DOHH2 (cell line): ENCODE measurements around the gene C19orf53.

ENCODE experiments used
- H3F3A ChIP-seq: fragments of 200-600 bp; sonication (generic), shearing (Covaris generic); 2 replicates; pipeline ENCODE4 v1.6.0; 2016; ENCODE audit warnings: antibody characterized with exemption, mild to moderate bottlenecking; ENCODE audit not compliant: control insufficient read depth, insufficient read depth
- H3K27ac ChIP-seq: fragments of 200-600 bp; sonication (generic); 2 replicates; pipeline ENCODE4 v1.5.1; 2014; ENCODE audit warnings: low read depth, mild to moderate bottlenecking, low read length, moderate library complexity
- H3K27me3 ChIP-seq: fragments of 200-600 bp; sonication (generic); 2 replicates; pipeline ENCODE4 v1.6.1; 2014; ENCODE audit warnings: mild to moderate bottlenecking, low read length, mixed read lengths; ENCODE audit not compliant: control insufficient read depth
- H3K36me3 ChIP-seq: fragments of 200-600 bp; sonication (generic); 2 replicates; pipeline ENCODE4 v1.6.1; 2014; ENCODE audit warnings: mild to moderate bottlenecking, low read length, moderate library complexity, mixed read lengths; ENCODE audit not compliant: control insufficient read depth
- H3K4me1 ChIP-seq: fragments of 200-600 bp; sonication (generic); 2 replicates; pipeline ENCODE4 v1.6.1; 2014; ENCODE audit warnings: mild to moderate bottlenecking, low read length, mixed read lengths; ENCODE audit not compliant: control insufficient read depth
- H3K4me2 ChIP-seq: fragments of 200-600 bp; sonication (generic); 2 replicates; pipeline ENCODE4 v1.6.0; 2014; ENCODE audit warnings: mild to moderate bottlenecking, low read length, moderate library complexity
- H3K4me3 ChIP-seq: fragments of 200-600 bp; sonication (generic); 2 replicates; pipeline ENCODE4 v1.5.1; 2014; ENCODE audit warnings: mild to moderate bottlenecking, low read length, mixed read lengths
- H3K79me2 ChIP-seq: fragments of 200-600 bp; sonication (generic); 2 replicates; pipeline ENCODE4 v1.6.1; 2014; ENCODE audit warnings: mild to moderate bottlenecking, low read length, mixed read lengths; ENCODE audit not compliant: control insufficient read depth
- H3K9me2 ChIP-seq: fragments of 200-600 bp; sonication (generic); replicated peaks from 2 replicates; pipeline ENCODE4 v1.6.1; 2014; ENCODE audit warnings: mild to moderate bottlenecking, low read length, mixed read lengths; ENCODE audit not compliant: control insufficient read depth
- H3K9me3 ChIP-seq: fragments of 200-600 bp; sonication (generic); 2 replicates; pipeline ENCODE4 v1.6.1; 2014; ENCODE audit warnings: antibody characterized with exemption, low read length, mixed read lengths; ENCODE audit not compliant: control insufficient read depth, insufficient read depth
- H4K20me1 ChIP-seq: fragments of 200-600 bp; sonication (generic); 2 replicates; pipeline ENCODE4 v1.6.0; 2014; ENCODE audit warnings: low read depth, mild to moderate bottlenecking, antibody characterized with exemption, low read length, moderate library complexity; ENCODE audit not compliant: control insufficient read depth, insufficient read depth
- CTCF ChIP-seq: fragments of 200-600 bp; sonication (generic); IDR thresholded peaks from one replicate; pipeline ENCODE4 v1.5.1; 2014; ENCODE audit warnings: antibody characterized with exemption, mild to moderate bottlenecking, low read depth, low read length; ENCODE audit not compliant: poor library complexity, severe bottlenecking
- EZH2phosphoT487 ChIP-seq: fragments of 200-600 bp; sonication (generic); IDR thresholded peaks from 2 replicates; pipeline ENCODE4 v1.6.1; 2017; ENCODE audit warnings: borderline replicate concordance, mild to moderate bottlenecking, antibody characterized with exemption, low read length, moderate library complexity, mixed read lengths

The C19orf53 gene

DNA sequence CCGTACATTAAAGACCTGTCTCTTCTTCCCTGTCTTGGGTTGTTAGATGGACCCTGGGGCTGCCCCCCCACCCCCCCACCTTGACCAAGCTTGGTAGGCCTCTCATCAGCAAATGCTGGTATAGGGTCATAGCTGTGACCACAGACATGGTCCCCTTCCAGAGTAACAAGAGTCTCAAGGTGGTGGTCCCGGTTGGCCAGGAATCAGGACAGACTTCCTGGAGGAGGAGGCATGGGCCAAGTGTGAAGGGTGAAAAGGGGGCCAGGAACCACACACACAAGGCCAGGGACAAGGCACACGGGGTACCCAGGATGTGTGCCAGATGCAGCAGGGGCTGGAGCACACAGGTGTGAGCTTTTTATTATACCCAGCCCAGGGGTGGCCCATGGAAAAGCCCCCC is 11.0 kb upstream of the C19orf53 start:
- H3K4me1 ChIP-seq, result peaks cover 11% of the 10 kb centered on the region
- TF ChIP-seq EZH2phosphoT487 (no peak), CTCF (no peak)

DNA sequence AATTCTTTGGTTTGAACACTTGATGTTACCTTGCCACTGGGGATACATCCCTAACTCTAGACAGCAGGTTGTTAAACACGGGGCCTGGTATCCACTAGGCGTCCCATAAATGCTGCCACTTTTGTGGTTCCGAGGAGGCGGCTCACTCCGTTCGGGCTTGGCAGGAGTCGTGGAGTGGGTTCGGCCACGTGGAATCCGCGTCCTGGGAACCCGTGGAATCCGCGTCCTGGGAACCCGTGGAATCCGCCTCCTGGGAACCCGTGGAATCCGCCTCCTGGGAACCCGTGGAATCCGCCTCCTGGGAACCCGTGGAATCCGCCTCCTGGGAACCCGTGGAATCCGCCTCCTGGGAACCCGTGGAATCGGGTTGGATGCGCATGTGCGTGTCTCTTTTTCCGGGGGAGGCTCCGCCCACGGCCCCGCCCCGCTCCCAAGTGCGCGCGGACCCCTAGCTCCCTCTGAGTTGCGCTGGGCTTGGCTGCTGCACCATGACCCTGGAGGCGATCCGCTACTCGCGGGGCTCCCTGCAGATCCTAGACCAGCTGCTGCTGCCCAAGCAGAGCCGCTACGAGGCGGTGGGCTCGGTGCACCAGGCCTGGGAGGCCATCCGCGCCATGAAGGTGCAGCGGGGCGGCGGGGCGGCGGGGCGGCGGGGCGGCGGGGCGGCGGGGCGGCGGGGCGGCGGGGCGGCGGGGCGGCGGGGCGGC is 10.0 kb upstream of the C19orf53 start, which contains the start of gene MRI1:
Gene MRI1, plus strand, starts transcription at position 422 of the 707 bp plus-strand sequence. Its CDS starts 67 bp downstream, at position 489.
- Histone ChIP-seq H3K4me1 (peaks cover 11% of the 10 kb centered on the region), H3K4me3 (peak within 1 kb of the TSS; percentile 70), H3K27ac (no peak within 1 kb of the TSS), H3K79me2 (peaks cover 10% of the 10 kb centered on the region), H3K36me3 (peaks cover 12% of the 10 kb centered on the region; the same call in 1 of the 2 replicates), H4K20me1 (peaks cover 3% of the 10 kb centered on the region; the same call in 1 of the 2 replicates), H3K9me2 (no peaks in the 10 kb centered on the region), H3K27me3 (no peaks in the 10 kb centered on the region), H3K4me2 (peak within 1 kb of the TSS; percentile 71), H3K9me3 (no peaks in the 10 kb centered on the region), H3F3A (no peaks in the 10 kb centered on the region; the same call in 1 of the 2 replicates)
- TF ChIP-seq EZH2phosphoT487, result no peak
- no peak for TF ChIP-seq CTCF

More for the DNA sequence above, 11.0 kb upstream of the C19orf53 start:
- H4K20me1 ChIP-seq, result peaks cover 3% of the 10 kb centered on the region; the same call in 1 of the 2 replicates
- H3K4me3 ChIP-seq, result no peak overlapping the region
- no peak overlapping the region for H3K27ac ChIP-seq
- peaks cover 10% of the 10 kb centered on the region for H3K79me2 ChIP-seq
- H3K9me2 ChIP-seq, result no peaks in the 10 kb centered on the region
- no peaks in the 10 kb centered on the region for H3K27me3 ChIP-seq
- H3F3A ChIP-seq, result no peaks in the 10 kb centered on the region; the same call in 1 of the 2 replicates
- H3K36me3 ChIP-seq, result peaks cover 22% of the 10 kb centered on the region
- H3K9me3 ChIP-seq, result no peaks in the 10 kb centered on the region
- H3K4me2 ChIP-seq, result no peak overlapping the region

GRCh38 chr19:13764821-13765394 is 9.3 kb upstream of the C19orf53 start:
- no peak for TF ChIP-seq EZH2phosphoT487
- TF ChIP-seq CTCF, result no peak
- Histone ChIP-seq H3K36me3 (peaks cover 12% of the 10 kb centered on the region; the same call in 1 of the 2 replicates), H3K79me2 (peaks cover 10% of the 10 kb centered on the region), H3F3A (no peaks in the 10 kb centered on the region; the same call in 1 of the 2 replicates), H3K9me3 (no peaks in the 10 kb centered on the region), H3K27me3 (no peaks in the 10 kb centered on the region), H3K4me2 (peak overlapping the region; percentile 71), H3K4me1 (peaks cover 11% of the 10 kb centered on the region), H3K4me3 (peak overlapping the region; percentile 70), H3K9me2 (no peaks in the 10 kb centered on the region), H4K20me1 (peaks cover 3% of the 10 kb centered on the region; the same call in 1 of the 2 replicates), H3K27ac (no peak overlapping the region)
